Measurements from ENCODE around the gene LZTR1.

- TF ChIP-seq CTCF (IDR thresholded peaks at IDR 0.05), result no peak
- no peak for TF ChIP-seq POLR2AphosphoS5 (IDR thresholded peaks at IDR 0.05)
- no peak for TF ChIP-seq EP300 (IDR thresholded peaks at IDR 0.05; ENCODE audit: low read depth)
Observed at GRCh38 chr22:20977019-20977418, 5.1 kb upstream of the LZTR1 start.

Data from transverse colon (tissue), 4 donors.